Stimulated activated CD8-positive, alpha-beta memory T cell treated with anti-CD3 and anti-CD28 coated beads, Interleukin-7, amount 100 ng/mL, for 4 hours (primary cell): ENCODE data around the gene STN1.

Experiments used
- DNase-seq, 2 donors: peaks; one replicate each; pipeline ENCODE4 v3.0.0-alpha.2; 2020; ENCODE audit warnings: low read depth in 2 of 2

Gene STN1

DNA sequence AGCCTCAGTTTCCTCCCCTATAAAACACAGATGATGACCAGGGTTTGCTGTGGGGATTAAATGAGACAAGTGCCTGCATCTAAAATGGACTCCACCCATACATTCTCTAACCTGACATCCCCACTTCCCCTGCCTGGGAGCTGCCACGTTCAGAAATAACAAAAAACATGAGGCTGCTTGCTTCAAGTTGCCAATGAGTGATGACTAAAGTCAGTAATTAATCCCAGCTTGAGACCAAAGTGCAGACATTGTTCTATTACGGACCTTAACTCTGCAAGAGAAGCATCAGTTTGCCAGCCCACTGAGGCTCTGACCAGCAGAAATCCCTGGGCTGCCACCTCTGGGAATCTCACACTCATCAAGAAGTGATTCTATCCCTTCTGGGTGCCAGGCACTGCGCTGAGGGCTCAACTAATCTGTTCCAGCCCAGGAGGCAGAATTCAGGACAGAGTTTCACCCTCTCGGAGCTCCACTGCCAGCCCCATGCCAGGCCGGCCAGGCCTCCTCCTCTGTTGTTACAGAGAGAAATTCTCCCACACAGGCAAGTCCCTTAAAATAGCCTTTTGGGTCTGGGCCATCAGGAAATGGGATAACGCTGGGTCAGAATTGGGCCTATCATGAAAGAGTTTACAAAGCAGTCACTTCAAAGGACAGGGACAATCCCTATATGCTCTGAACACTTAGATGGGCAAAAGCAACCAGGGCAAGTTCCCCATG is 74.0 kb downstream of the STN1 start:
- DNase-seq = no peak

DNA sequence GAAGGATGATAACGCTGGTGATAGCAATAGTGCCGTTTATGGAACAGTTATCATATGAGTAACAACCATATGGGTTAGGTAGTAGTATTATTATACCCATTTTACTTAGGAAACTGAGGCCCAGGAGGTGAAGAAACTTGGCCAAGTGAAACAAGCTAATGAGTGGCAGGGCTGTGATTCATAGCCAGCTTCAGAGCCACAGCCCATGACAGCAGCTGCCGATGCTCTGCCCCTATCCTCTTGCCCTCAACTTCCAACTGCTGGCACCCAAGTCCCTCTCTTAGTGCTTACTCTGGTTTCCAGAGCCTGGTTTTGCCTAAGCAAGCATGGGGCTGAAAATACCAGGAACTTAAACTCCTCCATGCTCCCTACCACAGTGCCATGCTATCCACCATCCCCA is 74.9 kb downstream of the STN1 start:
- no peak for DNase-seq

DNA sequence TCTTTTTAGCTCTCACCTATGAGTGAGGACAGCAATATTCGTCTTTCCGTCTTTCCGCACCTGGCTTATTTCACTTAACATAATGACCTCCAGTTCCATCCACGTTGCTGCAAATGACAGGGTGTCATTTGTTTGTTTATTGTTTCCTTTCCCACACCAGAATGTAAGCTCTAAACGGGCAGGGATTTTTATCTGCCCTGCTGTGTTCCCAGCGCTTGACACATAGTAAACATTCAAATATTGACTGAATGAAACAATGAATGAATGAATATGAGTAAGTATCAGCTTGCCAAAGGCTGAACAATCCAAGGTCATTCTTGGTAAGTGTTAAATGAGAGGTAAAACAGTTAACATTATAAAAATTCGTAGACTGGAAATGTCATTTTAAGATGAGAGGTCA is 75.4 kb downstream of the STN1 start:
- no peak for DNase-seq

DNA sequence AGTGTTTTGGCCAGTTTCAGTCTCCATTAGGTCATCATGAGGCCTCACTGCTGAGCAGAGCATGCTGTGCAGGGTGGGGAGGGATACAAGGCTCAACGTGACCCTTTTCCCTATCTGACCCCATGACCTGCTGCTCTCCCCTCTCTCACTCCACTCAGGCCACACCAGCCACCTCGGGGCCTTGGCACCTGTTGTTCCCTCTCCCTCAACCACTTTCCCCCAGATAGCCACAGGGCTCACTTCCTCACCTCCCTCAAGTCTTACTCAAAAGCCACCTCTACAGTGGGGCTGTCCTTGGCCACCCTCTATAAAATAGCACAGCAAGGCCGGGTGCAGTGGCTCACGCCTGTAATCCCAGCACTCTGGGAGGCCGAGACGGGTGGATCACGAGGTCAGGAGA is 76.5 kb downstream of the STN1 start:
- no peak for DNase-seq

DNA sequence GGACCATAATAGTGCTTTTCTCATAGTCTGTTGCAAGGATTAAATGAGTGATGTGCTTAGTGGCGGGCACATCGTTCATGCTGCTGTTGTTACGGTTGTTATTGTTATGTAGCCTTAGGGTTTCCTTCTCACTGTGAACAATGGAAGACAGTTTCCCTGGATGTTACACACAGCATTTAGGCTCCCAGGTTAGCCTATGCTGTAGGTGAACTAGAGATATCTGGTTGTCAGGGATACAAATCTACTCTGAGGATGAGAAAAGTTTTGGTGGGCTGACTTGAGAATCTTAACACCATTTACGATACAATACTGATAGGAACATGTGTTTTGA is 77.3 kb downstream of the STN1 start:
- no peak for DNase-seq

DNA sequence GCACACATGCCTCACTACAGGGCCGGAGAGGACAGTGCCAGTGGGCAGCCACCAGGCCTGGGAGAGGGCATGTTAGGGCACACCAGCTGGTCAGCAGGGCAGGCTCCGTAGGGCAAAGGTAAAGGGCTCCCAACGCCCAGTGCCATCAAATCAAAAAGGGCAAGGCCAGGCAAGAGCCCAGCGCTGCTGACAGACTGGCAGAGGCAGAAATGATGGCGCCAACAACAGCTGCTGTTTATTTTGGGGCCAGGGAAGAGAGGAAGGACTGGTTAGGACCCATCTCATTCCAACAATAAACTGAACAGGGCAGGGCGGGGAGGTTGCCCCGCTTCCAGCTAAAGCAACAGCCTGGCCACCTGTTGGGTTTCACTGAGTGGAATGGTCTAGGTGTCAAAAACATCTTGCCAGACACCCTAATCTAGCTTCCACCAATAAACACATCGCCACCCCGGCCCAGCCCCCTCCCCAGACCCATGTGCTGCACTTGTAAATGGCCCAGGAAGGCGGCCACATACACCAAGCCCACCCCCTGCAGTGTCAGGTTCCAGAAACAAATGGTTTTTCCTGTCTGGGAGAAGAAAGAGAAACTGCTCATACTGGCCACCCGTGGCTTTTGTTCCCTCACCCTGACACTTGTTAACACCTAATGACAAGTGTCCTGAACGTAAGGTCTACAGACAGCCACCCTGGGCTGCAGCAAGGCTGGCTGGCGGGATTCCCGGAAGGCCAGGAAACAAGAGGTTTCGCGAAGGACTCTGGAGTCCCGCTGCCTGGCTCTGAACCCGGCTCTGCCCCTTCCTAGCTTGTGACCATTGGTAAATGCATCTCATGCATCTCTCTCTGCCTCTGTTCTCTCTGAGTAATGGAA is 77.9 kb downstream of the STN1 start:
- no peak for DNase-seq

DNA sequence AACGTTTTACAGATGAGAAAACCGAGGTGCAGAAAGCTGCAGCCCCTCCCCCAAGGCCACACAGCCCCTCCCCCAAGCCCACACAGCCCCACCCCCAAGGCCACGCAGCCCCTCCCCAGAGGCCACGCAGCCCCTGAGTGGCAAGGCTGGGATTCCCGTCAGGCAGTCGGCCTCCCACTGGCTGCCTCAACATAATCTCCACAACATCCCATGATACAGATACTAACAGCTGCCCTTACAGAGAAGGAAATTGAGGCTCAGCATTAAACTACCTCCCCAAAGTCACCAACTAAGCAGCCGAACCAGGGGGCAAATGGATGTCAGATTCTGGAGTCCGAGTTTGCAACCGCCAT is 78.5 kb downstream of the STN1 start:
- no peak for DNase-seq

DNA sequence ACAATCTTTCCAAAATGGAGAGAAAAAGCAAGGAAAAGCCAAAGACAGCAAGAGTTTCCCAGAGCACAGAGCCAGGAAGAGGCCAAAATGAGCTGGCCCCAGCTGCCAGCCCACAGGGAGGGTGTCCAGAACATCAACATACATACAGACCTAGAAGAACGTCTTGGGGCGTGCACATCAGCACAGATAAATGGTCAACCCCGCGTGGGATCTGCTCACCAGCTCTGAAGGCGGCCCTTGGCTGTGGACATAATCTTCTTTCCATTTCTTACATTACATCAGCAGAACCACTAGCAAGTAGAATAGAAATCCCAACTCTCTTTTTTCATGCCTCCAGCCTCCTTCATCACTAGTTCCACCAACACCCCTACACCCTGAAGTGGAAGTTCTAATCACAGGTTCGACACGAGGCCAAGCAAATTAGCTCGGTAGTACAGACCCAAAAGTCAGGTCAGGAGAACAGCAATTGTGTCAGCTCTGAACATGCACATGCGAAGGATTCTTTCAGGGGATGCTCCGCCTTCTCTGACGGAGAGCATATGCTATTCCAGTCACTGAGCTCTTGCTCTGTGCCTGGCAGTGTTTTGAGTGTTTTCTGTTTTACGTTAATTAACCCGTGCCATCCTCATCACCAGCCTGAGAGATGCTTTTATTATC is 79.0 kb downstream of the STN1 start:
- no peak for DNase-seq

DNA sequence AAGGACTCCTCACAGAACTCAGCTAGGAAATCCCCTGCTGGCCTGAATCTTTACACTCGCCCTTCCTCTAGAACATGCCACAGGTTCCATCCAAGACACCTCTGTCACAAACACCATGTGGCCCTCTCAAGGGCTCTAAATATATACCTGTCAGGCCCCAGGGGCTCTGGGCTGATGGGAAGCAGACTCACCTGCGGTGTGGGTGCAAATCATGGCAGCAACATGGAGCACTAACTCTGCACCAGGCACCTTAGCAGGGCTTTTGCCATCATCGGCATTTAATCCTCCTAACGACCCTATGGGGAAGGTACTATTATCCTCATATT is 80.0 kb downstream of the STN1 start:
- no peak for DNase-seq

DNA sequence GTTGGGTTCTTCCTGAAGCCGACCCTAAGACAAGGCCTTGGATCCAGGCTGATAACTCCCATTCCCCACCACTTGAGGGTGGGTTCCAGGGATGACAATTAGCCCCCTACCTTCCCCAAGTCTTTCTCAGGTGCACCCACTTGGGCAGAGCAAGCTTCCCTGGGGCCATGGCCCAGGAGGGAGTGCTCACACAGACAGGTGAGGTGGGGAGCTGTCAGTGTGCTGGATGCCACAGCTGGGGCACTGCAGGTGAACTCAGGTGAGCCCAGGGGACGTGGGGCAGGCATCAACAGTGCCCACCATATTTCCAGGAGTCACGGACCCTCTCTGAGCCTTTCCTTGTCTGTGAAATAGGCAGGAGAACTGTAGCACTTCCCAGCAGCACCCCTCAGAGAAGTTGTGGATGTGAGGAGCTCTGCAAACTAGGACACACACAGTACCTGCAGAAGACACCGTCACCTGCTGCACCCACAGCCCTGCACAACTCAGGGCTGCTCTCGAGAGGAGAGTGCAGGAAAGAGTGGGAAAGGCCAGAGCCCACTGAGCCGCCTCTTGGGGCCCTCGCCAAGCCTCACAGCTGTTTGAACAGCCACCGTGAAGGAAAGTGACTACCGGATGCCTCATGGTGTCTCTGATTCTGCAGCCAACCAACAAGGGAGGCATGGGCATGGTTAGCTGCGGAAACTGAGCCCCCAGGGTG is 80.5 kb downstream of the STN1 start:
- DNase-seq = no peak

DNA sequence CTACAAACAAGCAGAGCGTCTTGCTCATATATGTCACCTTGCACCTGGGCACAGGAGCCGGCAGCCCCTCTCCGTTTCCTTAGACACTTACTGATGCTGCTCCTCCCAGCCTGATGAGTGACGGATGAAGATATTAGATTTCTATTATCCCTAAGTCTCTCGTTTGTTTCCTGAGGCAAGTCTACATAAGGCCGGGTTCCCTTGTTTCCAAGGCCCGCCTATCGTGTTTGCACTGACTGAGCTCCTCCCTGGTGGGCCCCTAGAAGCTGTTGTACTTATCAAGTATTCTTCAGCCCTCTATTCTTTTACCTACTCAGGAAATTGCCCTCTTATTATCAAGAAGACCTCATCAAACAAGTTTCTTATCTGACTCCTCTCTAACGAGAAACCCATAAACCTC is 81.1 kb downstream of the STN1 start:
- DNase-seq = no peak

DNA sequence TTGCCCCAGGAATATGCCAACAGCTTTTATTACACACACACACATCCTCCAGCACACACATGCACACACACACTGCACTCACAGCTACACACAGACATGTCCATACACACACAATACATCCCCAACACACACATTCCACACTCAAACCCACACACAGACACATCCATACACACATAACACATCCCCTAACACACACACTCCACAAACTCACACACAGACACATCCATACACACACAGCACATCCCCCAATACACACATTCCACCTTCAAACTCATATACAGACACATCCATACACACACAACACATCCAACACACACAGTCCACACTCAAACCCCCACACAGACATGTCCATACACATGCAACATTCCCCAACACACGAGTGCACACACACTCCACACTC is 81.7 kb downstream of the STN1 start:
- DNase-seq = no peak

DNA sequence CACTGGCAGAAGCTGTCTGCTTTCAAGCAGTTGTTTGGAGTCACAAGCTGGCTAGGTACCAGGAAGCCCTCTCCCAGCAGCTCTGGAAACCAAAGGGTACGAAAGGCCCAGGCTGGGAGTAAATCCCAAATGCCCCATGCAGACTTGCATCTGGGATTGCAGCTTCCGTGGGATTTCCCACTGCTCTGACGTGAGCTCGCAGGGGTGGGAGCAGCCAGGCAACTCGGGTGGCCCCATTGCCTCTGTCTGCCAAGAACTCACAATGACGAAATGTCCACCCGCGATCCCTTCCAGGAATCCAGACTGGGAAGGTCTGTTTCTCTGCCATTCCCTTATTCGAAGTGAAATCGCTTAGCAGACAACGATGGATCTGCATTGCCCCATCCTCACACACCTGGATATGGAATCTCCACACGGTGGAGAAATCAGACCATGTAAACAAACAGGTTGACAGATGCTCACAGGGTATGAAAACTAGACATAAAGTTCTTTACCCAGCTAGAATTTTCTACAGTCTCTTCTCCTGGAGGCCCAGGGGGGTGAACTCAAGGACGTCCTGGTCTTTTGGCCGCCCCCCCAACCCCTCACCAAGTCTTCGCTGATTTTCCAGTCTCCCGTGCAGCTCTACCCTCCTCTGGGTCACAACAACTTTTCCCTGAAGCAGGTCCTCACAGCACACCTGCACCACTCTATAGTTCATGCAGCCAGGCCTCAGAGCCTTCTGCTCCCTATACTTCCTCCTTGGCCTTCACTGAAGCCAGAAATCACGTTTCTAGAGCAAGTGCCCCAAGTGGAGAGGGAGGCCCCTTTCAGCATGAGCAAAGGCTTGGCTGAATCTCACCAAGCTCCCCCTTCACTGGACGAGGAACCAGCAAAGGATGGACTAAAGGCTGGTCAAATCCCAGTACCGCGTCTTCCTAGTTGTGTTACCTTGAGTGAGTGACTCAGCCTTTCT is 82.6 kb downstream of the STN1 start:
- no peak for DNase-seq

DNA sequence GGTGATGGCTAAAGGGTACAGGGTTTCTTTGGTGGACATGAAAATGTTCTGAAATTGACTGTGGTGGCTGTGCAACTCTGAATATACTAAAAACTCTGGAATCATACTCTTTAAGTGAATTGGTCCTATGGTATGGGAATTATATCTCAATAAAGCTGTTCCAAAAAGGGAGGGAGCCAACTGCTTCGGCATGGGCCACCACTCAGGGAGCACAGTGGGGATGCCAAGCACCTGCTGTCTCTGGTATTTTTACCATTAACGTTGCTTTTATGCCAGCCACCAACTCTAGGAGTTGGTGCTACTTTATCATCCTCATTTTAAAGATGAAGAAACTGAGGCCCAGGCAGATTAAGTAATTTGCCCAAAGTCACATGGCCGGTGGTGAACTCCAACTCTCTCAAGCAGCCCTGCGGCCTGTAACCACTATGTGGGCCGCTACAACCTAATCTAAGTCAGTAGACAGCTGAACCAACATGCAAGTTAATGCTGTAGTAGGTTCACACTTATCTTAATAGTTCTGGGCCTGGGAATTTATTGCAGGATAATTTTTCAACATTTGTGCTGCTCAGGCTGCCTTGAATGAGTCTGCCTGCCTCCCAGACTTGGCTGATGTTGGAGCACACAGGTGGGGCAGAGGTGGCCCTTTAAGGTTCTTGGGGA is 83.4 kb downstream of the STN1 start:
- no peak for DNase-seq

DNA sequence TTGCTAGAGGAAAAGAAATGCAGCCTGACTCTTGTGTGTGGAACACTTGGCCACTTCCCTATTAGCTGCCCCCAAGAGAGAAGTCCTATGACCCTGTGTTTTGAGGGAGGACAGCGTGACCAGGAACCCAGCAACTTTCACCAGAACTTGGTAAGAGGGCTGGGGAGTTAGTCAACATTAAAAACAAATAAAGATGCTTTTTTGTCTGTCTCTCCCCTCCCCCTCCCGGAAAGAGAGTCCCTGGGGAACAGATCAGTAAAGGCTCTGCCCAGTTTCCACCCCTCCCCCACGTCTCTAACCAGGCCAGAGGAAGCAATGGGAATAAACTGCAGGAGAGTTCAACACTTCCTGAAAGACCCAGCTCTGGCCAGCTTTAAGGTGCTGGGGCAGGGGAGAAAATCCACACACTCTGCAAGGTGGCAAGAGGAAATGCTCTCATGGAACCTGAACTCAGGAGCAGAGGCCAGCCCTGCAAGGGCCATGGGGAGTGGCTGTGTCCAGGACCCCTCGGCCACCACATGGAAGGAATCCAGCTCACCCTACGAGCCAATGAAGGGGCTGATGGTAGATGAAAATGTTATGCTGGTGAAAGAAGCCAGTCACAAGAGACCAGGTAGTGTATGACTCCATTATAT is 84.1 kb downstream of the STN1 start:
- no peak for DNase-seq

DNA sequence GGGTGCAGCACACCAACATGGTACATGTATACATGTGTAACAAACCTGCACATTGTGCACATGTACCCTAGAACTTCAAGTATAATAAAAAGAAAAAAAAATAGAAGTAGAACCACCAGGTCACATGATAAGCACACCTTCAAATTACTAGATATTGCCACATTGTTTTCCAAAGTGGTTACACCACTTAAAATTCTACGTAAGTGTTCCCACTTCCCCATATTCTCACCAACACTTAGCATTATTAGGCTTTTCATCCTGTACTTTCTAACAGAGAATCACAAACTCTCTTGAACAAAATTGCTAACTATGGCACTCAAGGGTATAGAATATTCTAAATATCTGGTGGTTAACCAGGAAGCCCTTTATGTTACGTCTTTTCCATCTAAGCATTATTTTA is 85.2 kb downstream of the STN1 start:
- no peak for DNase-seq
